GM18498 (cell line): ENCODE measurements around the gene CTDSP2.
"Not testable (repeated sequence)": the region's sequence is repeated elsewhere in the genome, so short reads cannot be mapped to it uniquely, and the experiment has no call there.

ENCODE experiments used
- ATAC-seq: cut with Tn5 transposase; IDR thresholded peaks from one replicate; pipeline ENCODE4 v1.9.1; 2021; ENCODE audit warnings: mild to moderate bottlenecking, moderate library complexity; ENCODE audit not compliant: unreplicated experiment

CTDSP2 gene

DNA sequence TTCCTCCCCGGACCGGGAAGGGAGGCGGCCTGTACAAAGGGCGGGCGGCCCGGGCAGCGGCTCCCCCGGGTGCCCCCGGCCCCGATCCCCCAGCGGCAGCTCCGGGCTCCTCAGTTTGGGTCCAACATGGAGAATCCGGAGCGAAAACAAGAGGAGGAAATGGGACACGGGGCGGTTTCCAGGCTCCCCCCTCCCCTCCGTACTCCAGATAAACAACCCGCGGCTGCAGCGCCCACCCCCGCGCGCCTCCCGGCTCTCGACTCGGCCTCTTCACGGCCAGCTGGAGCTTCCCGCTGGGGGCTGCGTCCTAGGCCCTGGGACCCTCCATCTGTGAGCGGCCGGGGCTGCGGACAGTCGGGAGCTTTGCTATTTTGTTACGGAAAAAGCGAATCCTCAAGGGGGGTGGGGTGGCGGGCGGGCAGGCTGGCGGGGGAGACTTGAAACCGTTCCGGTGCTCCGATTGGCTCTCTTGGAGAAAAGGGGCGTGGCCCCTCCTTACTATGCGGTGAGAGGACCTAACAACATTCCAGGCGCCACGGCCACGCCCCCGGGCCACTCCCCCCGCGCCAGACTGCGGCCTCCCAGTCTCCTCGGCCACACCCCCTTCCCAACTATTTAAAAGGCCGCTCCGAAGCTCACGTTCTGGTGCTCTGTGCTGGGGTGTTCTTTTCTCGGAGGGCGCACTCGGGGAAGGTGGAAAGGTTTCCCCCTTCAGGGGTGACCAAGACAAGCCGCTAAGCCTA, at the start of gene CTDSP2:
TSS of gene CTDSP2 (minus strand) at position 153 of the 743 bp plus-strand sequence. CDS start 294 bp downstream, outside the sequence.
- ATAC-seq = peak; percentile 40

DNA sequence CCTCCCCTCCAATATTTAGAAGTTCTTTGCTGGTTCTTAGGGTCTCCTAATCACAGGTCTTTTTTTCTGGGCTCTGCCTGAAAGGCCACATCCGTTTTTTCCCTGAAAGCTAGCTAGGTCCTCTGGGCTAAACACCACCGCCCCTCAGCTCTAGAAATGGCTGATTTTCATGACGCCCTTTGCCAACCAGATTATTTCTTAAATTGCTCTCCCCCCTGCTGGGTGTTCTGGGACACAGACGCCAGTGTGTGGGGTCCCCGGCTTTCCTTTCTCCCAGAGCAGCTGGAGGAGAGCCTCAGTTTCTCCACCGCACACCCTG, 49.5 kb upstream of the CTDSP2 start:
- no peak for ATAC-seq

GRCh38 chr12:57895389-57896114, 49.0 kb upstream of the CTDSP2 start:
- ATAC-seq = no peak

- no peak for ATAC-seq
Measured at GRCh38 chr12:57894399-57895292, 48.1 kb upstream of the CTDSP2 start.

DNA sequence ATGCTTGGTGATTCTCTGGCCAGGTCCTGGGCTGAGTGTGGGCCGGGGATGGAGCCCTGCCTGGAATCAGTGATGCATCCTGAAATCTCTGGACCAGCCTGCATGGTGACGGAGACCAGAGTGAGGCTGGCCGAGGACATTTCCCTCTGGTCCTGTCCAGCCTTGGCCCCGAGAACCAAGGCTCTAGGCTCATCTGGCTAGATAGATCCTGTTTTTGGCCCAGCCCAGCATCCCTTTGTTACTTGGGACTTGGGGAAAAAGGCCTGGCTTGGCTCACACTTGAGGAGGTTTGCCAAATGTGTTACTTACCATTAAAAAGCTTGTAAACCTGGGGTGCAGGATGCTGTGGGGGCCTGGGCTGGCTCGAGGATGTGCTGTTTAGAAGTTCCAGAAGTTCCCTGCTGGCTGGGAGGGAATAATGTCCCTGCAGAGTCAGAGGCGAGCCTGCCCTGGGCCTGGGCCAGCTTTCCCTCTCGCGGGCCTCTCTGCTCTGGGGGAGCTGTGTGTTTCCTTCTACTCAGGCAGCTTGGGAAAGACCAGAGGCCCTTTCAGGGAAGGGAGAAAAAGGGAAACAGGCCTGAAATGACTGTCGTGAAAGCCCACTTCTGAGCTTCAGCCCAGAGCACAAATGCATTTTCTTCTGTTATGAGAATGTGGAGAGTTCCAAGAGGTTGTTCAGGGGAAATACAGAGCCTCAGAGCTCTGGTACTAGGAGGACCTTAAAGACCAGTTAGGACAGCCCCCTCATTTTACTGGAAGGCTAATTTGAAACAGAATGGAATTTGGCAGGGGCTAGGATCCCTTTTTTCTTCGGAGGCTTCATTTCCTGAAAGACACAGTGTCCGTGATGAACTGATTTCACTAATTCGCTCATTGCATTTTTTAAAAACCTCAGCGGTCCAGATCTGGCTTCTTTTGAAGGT, 47.2 kb upstream of the CTDSP2 start:
- no peak for ATAC-seq

- ATAC-seq = no peak
Measured at GRCh38 chr12:57892232-57892972, 45.9 kb upstream of the CTDSP2 start.

- ATAC-seq = no peak
Measured at GRCh38 chr12:57891542-57892228, 45.2 kb upstream of the CTDSP2 start.

DNA sequence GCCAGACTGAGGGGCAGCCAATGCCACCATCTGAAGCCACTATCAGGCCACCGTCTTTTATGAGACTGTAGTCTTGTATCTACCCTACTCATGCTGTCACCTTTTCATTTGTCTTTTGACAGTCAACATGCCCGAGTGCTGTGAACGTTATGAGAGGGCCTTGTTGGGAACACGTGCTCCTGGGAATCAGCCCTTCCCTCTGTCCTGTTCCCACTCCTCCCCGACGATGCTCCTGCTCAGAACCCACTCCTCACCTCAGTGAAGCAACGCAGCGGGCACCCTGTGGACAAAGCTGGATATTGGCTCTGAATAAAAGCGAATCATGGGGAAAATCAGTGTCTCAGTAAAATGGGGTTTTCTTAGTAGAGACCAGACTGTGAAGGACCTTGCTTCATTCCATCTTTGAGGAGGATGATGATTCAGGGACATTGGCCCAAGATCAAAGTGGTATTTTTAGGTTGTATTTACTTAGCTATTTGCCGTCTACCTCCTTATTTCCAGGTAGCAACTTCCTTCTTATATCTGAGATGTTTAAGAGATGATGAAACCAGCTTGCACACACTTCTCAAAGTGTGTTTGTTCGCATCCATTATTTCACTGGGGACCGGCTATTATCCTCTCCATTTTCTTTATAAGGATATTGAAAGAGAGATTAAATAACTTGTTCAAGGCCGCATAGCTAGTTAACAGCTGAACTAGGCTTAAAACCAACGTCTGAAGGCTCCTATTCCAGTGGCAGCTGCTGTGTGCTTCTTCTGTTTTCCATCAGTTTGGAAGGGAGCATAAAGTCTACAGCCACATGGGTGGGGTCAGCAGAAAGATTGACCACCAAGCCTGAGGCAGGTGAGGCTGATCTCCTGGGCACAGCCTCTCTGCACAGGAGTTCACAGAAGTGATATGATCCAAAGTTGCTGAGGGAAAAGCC, 43.9 kb upstream of the CTDSP2 start:
- no peak for ATAC-seq

DNA sequence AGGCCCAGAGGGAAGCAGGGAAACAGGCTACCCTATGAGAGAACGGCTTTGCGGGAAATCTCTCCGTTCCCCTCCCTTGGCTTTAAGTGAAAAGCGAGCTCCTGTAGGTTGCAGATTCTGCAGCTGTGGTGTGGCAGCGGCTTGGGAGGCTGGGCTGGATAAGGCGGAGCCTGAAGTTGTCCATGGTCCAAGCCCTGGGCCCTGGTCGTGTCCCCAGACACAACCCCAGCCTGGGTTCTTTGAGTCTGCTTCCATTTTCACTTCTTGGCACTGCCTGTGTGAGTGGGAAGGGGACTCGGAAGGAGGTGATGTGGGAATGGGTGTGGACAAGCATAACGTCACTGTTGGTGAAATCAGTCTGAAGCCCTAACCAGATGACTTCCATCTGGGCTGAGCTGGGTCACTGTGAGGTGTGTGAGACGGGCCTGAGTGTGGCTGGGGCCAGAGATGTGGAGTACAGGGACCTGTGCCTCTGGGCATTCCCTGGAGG, 43.0 kb upstream of the CTDSP2 start:
- no peak for ATAC-seq

DNA sequence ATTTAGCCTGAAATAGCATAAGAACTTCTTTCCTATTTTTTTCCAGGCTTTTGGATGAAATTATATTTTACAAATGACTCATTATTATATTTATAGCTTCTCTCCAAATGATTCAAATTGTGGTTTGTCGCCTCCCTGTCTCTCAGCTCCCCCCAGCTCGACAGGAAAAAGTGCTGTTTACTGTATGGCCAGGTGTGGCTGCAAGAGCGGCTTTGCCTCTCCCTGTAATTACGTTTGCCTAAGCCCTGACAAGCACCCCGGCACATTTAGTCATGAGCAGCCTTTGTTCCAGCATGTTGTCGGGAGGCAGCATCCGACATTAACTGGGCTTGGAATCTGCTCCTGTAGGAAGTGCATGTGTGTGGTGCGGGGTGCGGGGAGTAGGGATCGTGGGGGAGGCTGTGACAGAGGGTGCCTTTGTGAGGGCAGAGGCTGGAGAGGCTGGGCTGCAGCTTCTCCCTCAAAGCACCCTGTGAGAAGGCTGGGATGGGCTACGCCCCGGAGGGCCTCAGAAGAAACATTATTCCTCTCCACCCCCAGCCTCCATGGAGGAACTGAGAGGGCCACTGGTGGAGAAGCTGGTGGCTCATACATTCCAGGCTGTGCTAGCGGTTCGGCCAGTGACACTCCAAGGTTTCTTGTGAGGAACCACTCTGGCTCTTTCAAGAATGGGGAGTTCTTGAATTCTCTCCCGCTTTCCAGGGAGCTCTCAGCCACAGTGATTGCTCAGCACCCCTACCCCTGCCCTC, 42.1 kb upstream of the CTDSP2 start:
- ATAC-seq = no peak

DNA sequence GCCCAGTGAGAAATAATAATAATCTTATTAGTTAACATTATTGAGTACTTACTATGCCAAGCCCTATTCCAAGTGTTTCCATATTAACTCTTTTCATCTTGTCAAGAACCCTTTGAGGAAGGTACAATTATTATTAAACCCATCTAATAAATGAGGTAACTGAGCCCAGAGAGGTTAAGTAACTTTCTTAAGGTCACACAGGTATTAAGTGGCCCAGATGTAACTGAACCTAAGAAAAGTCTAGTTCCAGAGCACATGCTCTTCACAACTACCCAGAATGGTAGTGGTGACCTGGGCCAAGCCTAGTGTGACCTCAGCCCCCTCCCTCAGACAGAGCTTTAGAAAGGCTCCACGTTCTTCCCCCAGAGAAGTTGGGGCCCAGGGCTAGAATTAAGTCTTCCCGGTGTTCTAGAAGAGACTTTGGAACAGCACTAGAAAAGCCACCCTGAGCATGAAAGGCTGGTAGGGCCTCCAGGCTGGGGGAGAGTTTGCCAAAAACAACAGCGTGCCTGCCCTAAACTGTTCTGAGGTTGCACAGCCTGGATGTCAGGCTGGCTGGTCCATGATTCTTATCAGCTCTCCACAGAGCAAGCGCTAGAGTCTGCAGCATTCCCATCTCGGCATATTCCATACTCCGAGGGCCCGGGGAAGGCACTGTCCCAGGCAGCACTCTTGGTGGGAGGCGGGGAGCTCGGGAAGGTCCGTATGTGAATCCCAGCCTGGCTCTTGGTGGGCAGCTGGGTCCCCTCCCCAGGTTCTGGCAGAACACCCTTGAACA, 41.3 kb upstream of the CTDSP2 start:
- ATAC-seq = no peak

GRCh38 chr12:57886964-57887363, 40.4 kb upstream of the CTDSP2 start:
- not testable (repeated sequence) for ATAC-seq

GRCh38 chr12:57886542-57886941, 40.0 kb upstream of the CTDSP2 start:
- no peak for ATAC-seq

DNA sequence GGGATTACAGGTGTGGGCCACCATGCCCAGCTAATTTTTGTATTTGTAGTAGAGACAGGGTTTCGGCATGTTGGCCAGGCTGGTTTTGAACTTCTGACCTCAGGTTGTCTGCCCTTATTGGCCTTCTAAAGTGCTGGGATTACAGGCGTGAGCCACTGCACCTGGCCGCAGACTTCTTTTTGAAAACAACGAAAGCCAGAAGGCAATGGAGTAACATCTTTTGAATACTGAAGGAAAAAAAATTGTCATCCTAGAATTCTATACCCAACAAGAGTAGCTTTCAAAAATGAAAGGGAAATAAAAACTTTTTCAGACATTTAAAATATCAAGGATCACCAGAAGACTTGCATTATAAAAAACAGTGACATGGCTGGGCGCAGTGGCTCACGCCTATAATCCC, 38.7 kb upstream of the CTDSP2 start:
- ATAC-seq = no peak

GRCh38 chr12:57883700-57884099, 37.2 kb upstream of the CTDSP2 start:
- ATAC-seq = no peak

- no peak for ATAC-seq
Measured at GRCh38 chr12:57883057-57883456, 36.5 kb upstream of the CTDSP2 start.
